DOHH2 (cell line): Measurements from ENCODE around the gene NAP1L1.

Source experiments
- EZH2phosphoT487 ChIP-seq: fragments of 200-600 bp; sonication (generic); IDR thresholded peaks from 2 replicates; pipeline ENCODE4 v1.6.1; 2017; ENCODE audit warnings: borderline replicate concordance, mild to moderate bottlenecking, antibody characterized with exemption, low read length, moderate library complexity, mixed read lengths
- TF ChIP-seq, protein P1 (sequence below): fragments of 200-600 bp; sonication (generic); IDR thresholded peaks from one replicate; pipeline ENCODE4 v1.5.1; 2014; ENCODE audit warnings: antibody characterized with exemption, mild to moderate bottlenecking, low read depth, low read length; ENCODE audit not compliant: poor library complexity, severe bottlenecking

DNA sequence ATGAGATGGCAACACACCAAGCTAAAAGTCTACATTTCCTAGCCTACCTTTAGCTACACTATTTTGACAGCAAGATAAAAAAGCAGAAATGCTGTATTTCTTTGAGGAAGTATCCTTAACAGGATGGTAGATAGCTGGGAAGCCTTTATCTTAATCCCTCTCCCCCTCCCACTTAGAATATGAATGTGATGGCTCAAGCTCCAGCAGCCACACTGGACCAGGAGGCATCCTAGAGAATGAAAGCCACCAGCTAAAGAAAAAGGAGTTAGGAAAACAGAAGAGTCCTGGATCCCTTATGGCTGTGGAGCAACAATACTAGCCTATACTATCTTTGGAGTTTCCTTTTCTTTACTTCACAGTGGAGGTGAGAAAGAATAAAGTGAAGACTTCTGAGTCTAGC, 15.1 kb downstream of the NAP1L1 start:
- TF ChIP-seq, protein P1, sequence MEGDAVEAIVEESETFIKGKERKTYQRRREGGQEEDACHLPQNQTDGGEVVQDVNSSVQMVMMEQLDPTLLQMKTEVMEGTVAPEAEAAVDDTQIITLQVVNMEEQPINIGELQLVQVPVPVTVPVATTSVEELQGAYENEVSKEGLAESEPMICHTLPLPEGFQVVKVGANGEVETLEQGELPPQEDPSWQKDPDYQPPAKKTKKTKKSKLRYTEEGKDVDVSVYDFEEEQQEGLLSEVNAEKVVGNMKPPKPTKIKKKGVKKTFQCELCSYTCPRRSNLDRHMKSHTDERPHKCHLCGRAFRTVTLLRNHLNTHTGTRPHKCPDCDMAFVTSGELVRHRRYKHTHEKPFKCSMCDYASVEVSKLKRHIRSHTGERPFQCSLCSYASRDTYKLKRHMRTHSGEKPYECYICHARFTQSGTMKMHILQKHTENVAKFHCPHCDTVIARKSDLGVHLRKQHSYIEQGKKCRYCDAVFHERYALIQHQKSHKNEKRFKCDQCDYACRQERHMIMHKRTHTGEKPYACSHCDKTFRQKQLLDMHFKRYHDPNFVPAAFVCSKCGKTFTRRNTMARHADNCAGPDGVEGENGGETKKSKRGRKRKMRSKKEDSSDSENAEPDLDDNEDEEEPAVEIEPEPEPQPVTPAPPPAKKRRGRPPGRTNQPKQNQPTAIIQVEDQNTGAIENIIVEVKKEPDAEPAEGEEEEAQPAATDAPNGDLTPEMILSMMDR: no peak
- TF ChIP-seq EZH2phosphoT487: no peak
